ENCODE measurements around the gene FOXA2. TPM values are rescaled to one million over a fixed set of nuclear protein-coding genes. Genes with fewer than 3 reads are reported as not detected.
A peak's percentile ranks its signal among the peaks of the same experiment; 100 is the strongest.

FOXA2 gene
- total and polyA plus RNA-seq, 2 of the 13 experiments (the other 11 are each of a cell fraction or from before 2014, with no cell fraction given) = 8.8 to 12.2 TPM

DNA sequence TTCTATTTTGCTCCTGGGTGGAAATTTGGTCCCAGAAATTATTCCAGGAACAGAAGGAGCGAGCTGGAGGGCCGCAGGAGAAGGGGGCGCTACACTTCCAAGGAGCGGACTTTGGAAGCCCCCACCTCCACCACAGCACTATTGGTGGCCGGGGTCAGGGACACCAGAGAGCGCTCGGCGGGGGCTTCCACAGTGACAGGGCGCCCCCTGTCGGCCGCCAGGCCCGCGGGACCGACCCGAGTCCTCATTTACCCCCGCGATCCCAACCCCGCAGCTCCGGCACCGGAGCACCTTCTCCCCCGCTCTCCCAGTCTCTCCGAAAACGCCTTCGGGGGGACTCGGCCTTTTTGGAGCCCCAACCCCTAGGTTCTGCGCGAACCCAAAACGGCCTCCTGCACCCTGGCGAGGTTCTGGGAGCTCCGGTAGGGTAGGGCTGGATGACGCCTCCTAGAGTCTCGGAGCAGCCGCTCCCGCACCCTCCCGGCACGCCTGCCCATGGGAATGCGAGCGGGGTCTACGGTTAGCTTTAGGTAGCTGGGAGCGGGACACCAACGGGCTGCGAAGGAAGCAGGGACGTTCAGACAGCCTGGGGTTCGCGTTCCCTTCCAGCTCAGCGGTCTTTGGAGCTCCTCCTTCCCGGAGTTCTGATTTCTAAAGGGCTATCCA, 2.4 kb upstream of the FOXA2 start:
- in situ Hi-C loops (cut with HindIII; ENCODE audit: extremely low pct_ligation_motif_present, low pct_unique_long_range_greater_than_20kb) = loop anchor here (5.0 kb wide), 4 partner anchors 96 to 249 kb away; no protein-coding TSS in a partner anchor
- ATAC-seq = peak; percentile 49
- ChIA-PET POLR2A (interaction anchor here (0.8 to 6.1 kb wide), 21 partner anchors 9 to 251 kb away, joined by 3 to 189 read pairs (median 5); no protein-coding TSS in a partner anchor), CTCF (ENCODE audit: low intra/inter-chr PET ratio, low total read pairs) (interaction anchor here (0.7 to 5.0 kb wide), 13 partner anchors 80 to 253 kb away, joined by 3 to 83 read pairs (median 8); no protein-coding TSS in a partner anchor)
- Histone ChIP-seq H3K27ac (ENCODE audit: extremely low read length, insufficient read depth, low read length) (no peak overlapping the region), H3K9ac (ENCODE audit: insufficient read depth, low read depth, low read length) (peak overlapping the region; percentile 41; the same call in 1 of the 2 replicates), H3K4me3 (replicated peaks in 1 of 3; ENCODE audit: insufficient read depth in 1 of 3, low read depth in 2 of 3, low read length in 3 of 3) (peak overlapping the region; percentile 58 to 80 (median 64)), H3K9me3 (ENCODE audit: low read length) (no peaks in the 10 kb centered on the region), H3K79me2 (ENCODE audit: insufficient read depth, low read length) (peaks cover 19% of the 10 kb centered on the region), H3K36me3 (replicated peaks in 1 of 2; ENCODE audit: control insufficient read depth in 1 of 2, insufficient read depth in 2 of 2, low read length in 2 of 2) (peaks cover 1 to 6% of the 10 kb centered on the region in 2 experiments; a peak in 2 of 5 replicates), H4K20me1 (ENCODE audit: insufficient read depth, low read length) (peaks cover 12% of the 10 kb centered on the region; the same call in 1 of the 2 replicates), H2AFZ (ENCODE audit: low read length) (peak overlapping the region; percentile 62), H3K4me1 (ENCODE audit: insufficient read depth, low read length) (peaks cover 33% of the 10 kb centered on the region), H3K27me3 (ENCODE audit: control insufficient read depth in 1 of 2, insufficient read depth in 2 of 2, low read length in 2 of 2) (peaks cover 3 to 36% of the 10 kb centered on the region in 2 experiments), H3K4me2 (ENCODE audit: low read depth, low read length) (peak overlapping the region; percentile 96)
- 2% methylated on average over 47 of the region's 47 CpGs for WGBS (ENCODE audit: low lambda C conversion rate)
- FAIRE-seq = no peak
- no TSS peak for BruUV-seq (replicated peaks)
- intact Hi-C loops (cut with micrococcal nuclease; ENCODE audit: unreplicated experiment) = loop anchor here (1.0 to 5.0 kb wide), 6 partner anchors 98 to 252 kb away; no protein-coding TSS in a partner anchor
- peak; percentile 56 for DNase-seq (ENCODE audit: low spot score)
- no peak for TF ChIP-seq ZNF432 (CRISPR knock-in tag; IDR thresholded peaks at IDR 0.05; ENCODE audit: borderline replicate concordance)
- no peak for TF ChIP-seq BRCA1 (CRISPR knock-in tag; IDR thresholded peaks at IDR 0.05)
- TF ChIP-seq ZNF180 (CRISPR knock-in tag; IDR thresholded peaks at IDR 0.05; ENCODE audit: borderline replicate concordance, low read depth) = no peak
- TF ChIP-seq ZIK1 (CRISPR knock-in tag; IDR thresholded peaks at IDR 0.05; ENCODE audit: borderline replicate concordance, low read depth) = peak; percentile 61; the same call in 1 of the 2 replicates
- no peak for TF ChIP-seq ZNF550 (CRISPR knock-in tag; IDR thresholded peaks at IDR 0.05; ENCODE audit: borderline replicate concordance)
- no peak for TF ChIP-seq MYNN (CRISPR knock-in tag; IDR thresholded peaks at IDR 0.05; ENCODE audit: low read depth)
- TF ChIP-seq ELF1 (CRISPR knock-in tag; IDR thresholded peaks at IDR 0.05) = peak; percentile 49; the same call in 1 of the 2 replicates
- TF ChIP-seq HNRNPLL (IDR thresholded peaks at IDR 0.05; ENCODE audit: low read depth, low read length, poor library complexity, severe bottlenecking) = peak; percentile 75
- TF ChIP-seq, protein P1, sequence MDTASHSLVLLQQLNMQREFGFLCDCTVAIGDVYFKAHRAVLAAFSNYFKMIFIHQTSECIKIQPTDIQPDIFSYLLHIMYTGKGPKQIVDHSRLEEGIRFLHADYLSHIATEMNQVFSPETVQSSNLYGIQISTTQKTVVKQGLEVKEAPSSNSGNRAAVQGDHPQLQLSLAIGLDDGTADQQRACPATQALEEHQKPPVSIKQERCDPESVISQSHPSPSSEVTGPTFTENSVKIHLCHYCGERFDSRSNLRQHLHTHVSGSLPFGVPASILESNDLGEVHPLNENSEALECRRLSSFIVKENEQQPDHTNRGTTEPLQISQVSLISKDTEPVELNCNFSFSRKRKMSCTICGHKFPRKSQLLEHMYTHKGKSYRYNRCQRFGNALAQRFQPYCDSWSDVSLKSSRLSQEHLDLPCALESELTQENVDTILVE (CRISPR knock-in tag; IDR thresholded peaks at IDR 0.05) = peak; percentile 59; the same call in 1 of the 2 replicates
- TF ChIP-seq SKI (IDR thresholded peaks at IDR 0.05; ENCODE audit: partially characterized antibody) = peak; percentile 72
- TF ChIP-seq ZNF160 (CRISPR knock-in tag; IDR thresholded peaks at IDR 0.05) = no peak
- TF ChIP-seq ZNF558 (CRISPR knock-in tag; IDR thresholded peaks at IDR 0.05; ENCODE audit: borderline replicate concordance) = no peak; the same call in 1 of the 2 replicates
- TF ChIP-seq ETV5 (CRISPR knock-in tag; IDR thresholded peaks at IDR 0.05; ENCODE audit: borderline replicate concordance) = no peak; the same call in 1 of the 2 replicates
- TF ChIP-seq EED (CRISPR knock-in tag; IDR thresholded peaks at IDR 0.05) = peak; percentile 84
- TF ChIP-seq, protein P2, sequence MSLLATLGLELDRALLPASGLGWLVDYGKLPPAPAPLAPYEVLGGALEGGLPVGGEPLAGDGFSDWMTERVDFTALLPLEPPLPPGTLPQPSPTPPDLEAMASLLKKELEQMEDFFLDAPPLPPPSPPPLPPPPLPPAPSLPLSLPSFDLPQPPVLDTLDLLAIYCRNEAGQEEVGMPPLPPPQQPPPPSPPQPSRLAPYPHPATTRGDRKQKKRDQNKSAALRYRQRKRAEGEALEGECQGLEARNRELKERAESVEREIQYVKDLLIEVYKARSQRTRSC (CRISPR knock-in tag; IDR thresholded peaks at IDR 0.05; ENCODE audit: low read depth) = no peak
- no peak for TF ChIP-seq ZNF383 (CRISPR knock-in tag; IDR thresholded peaks at IDR 0.05; ENCODE audit: borderline replicate concordance)
- peak; percentile 35 for TF ChIP-seq CCAR2 (optimal IDR thresholded peaks at IDR 0.05; ENCODE audit: low read depth, low read length)
- no peak for TF ChIP-seq TCF7L2 (IDR thresholded peaks at IDR 0.05; ENCODE audit: low read depth, low read length)
- TF ChIP-seq ZNF547 (CRISPR knock-in tag; IDR thresholded peaks at IDR 0.05) = peak; percentile 50; the same call in 1 of the 2 replicates
- no peak for TF ChIP-seq ZNF879 (CRISPR knock-in tag; IDR thresholded peaks at IDR 0.05)
- TF ChIP-seq, protein P3, sequence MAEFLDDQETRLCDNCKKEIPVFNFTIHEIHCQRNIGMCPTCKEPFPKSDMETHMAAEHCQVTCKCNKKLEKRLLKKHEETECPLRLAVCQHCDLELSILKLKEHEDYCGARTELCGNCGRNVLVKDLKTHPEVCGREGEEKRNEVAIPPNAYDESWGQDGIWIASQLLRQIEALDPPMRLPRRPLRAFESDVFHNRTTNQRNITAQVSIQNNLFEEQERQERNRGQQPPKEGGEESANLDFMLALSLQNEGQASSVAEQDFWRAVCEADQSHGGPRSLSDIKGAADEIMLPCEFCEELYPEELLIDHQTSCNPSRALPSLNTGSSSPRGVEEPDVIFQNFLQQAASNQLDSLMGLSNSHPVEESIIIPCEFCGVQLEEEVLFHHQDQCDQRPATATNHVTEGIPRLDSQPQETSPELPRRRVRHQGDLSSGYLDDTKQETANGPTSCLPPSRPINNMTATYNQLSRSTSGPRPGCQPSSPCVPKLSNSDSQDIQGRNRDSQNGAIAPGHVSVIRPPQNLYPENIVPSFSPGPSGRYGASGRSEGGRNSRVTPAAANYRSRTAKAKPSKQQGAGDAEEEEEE (CRISPR knock-in tag; IDR thresholded peaks at IDR 0.05; ENCODE audit: borderline replicate concordance) = no peak
